GM21717 (cell line): ENCODE results near the gene TRERF1.

Experiments
- ATAC-seq: cut with Tn5 transposase; IDR thresholded peaks from one replicate; pipeline ENCODE4 v1.9.1; 2021; ENCODE audit warnings: mild to moderate bottlenecking, moderate library complexity; ENCODE audit not compliant: unreplicated experiment

TRERF1 gene

GRCh38 chr6:42315991-42316970 lies 135.4 kb downstream of the TRERF1 start:
- ATAC-seq, result no peak

DNA sequence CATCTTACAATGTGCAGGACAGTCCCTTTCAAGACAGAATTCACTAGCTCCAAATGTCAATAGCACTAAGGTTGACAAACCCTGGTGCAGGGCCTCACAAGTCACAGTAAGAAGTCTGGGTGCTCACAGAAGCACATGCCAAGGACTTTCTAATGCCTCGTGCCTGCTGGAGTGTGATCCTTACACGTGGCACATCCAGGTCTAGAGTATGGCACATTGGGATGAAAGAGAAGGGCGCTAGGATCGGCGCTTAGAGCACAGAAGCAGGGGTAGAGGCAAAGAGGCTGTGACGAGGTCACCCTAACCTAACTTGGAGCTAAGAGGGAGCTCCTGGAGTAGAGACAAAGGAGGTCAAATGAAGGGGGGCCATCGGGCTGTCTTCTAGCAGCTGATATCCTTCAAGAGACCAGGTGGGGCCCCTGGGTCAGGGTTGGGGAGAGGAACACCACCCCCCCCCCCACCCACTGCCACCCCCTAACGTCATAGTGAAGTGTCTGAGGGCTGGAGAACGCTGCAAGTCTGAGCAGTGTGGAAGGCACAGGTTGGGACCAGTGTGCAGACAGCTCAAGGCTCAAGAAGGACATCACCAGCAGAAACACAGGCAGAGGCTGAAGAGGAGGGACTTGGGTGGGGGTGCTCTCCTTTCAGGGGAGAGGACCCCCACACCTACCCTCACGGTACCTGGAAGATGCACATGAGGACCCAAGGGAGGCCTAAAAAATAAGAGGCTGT lies 136.3 kb downstream of the TRERF1 start:
- no peak for ATAC-seq

GRCh38 chr6:42314571-42315258 lies 137.0 kb downstream of the TRERF1 start:
- ATAC-seq, result no peak

DNA sequence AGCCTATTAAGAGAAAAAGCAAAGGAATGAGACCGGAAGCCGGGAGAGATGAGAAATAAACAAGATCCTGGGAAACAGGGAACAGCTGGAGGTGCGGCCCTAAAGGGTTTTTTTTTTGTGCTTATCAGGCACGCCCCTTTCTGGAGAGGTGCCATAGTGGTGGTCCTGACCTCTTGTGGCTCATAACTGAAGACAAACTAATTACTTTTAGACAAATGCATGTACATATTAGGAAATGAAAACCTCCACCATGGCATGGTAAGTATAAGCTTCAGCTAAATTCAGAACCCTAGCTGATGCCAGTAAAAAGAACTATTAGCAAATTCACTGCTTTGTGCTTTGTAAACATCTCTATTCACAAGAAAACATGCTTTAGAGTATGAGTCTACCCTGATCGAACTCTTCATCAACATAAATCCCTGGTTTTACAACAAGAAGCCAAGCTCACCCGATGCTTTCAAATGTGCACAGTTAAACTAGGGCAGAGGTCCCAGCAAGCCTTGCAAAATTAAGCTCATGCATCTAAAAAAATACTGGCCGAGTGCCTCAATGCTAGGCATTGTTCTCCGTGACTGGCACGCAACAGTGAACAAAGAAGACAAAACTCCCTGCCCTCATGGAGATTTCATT lies 137.7 kb downstream of the TRERF1 start:
- ATAC-seq, result no peak

DNA sequence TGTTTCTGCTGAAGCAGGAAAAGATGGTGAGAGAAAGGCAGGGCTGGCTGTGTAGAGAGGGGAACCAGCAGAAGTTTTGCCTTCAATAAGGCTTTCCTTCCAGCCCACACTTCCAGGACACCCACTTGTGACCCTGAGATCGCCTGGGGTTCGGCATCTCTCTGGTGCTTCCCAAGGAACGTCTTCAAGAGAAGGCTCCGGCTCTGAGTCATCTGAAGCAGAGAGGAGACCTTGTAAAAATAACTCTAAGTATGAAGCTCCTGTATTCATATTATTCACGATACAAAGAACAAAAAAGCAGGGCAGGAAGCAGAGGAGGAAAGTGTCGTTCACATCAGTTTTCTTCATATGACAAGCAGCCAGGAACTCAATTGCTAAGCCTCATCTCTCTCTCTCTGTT lies 138.7 kb downstream of the TRERF1 start:
- no peak for ATAC-seq

DNA sequence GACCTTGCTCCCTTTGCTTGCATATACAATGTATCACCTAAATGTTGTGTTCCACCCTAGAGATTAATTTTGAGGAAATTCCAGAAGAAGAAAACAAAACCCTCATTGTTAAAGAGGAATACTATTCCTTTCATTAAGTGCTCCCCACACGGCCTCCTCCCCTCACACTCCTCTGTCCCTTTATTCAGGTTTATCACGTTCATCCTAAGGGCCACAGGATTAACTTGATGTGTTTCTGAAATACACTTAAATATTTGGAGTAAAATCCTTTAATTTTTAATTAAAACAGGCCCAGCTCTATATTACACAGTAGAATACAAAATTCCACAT lies 144.6 kb downstream of the TRERF1 start:
- ATAC-seq, result no peak

GRCh38 chr6:42306439-42307140 lies 145.1 kb downstream of the TRERF1 start:
- no peak for ATAC-seq

GRCh38 chr6:42304053-42304712 lies 147.5 kb downstream of the TRERF1 start:
- ATAC-seq, result no peak

GRCh38 chr6:42302411-42302810 lies 149.3 kb downstream of the TRERF1 start:
- ATAC-seq, result no peak

- no peak for ATAC-seq
Observed at GRCh38 chr6:42301986-42302385, 149.7 kb downstream of the TRERF1 start.

DNA sequence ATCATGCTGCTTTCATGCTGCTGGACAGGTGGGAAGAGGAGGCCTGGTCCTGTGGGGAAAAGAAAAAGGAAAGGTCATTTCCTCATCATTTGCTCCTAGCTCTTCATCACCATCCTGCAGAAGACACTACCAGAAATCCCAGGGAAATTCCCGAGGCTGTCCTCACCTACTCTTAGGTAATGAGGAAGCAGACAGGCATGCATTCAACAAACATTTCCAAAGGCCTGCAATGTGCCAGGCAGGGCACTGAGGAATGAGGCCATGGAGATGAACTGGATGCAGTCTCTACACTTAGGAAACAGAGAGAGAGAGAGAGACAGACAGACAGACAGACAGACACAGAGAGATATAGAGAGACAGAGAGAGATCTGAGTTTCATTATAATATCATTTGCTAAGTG lies 151.0 kb downstream of the TRERF1 start:
- ATAC-seq, result no peak

DNA sequence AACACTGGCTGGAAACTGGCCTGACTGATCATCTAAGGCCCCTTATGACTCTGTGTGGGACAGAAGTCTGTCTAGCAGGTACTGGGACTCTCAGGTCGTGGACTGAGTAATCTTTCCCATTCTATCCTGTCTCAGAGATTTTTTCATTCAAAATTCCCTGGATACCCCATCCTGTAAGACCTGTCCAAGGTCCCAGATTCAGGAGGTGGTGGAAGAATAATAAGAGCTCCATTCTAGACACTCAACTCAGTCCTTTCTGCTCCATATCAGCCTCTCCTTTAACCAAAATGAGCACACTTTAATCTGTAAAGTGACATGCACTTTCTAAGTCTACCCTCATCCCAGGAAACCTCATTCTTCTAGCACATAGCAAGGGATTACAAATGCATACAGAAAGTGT lies 151.5 kb downstream of the TRERF1 start:
- ATAC-seq, result no peak

DNA sequence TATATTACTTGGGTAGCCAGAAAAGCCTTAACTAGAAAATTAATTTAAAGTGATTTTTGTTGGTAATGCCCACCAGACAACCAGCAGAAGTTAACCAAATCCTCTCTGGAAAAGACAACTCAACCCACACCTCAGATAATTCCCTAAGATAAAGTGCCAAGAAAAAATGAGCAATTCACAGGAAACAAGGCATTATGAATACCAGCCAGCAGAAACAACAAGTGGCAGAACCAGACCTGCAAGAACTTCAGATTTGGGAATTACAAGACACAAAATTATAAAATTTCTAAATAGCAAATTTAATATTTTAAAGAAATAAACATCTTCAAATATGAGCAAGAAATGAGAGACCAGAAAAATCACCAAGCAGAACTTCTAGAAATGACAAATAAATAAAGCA lies 154.1 kb downstream of the TRERF1 start:
- no peak for ATAC-seq

- ATAC-seq, result no peak
Observed at GRCh38 chr6:42296614-42297013, 155.1 kb downstream of the TRERF1 start.

DNA sequence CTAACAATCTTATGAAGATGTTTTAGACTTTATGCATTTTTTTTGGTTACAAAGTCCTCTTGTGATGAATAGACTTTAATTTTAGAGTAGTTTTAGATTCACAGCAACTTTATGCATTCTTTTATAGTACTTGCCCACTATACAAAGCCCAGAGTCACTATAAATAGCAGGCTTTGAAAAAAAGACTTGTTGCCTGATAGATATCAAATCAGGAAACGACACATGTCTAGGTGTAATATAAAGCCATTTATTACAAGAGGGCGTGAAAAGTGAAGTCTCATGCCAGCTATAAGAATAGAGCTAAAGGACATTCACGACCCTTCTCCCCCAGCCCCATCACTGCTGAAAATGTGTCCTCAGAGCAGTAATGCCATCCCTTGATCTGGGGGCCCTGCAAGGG lies 156.0 kb downstream of the TRERF1 start:
- ATAC-seq, result no peak

DNA sequence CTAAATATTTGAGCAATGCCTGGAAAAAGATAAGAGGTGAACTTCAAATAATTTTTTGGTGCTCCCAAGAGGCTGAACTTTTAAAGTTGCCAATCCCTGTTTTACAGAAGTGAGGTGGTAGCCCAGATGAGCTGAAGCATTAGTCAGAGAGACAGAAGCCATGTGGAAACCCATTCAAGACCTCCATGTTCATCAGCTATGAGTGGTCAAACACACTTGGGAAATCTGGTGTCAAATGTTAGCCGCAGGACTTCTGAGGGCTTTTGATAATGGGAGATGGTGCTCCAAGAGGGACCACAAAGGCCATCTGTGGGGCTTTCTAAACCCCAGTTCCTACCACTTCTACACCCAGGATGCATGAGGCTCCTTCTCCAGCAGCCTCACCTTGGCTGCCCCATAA lies 156.5 kb downstream of the TRERF1 start:
- no peak for ATAC-seq

DNA sequence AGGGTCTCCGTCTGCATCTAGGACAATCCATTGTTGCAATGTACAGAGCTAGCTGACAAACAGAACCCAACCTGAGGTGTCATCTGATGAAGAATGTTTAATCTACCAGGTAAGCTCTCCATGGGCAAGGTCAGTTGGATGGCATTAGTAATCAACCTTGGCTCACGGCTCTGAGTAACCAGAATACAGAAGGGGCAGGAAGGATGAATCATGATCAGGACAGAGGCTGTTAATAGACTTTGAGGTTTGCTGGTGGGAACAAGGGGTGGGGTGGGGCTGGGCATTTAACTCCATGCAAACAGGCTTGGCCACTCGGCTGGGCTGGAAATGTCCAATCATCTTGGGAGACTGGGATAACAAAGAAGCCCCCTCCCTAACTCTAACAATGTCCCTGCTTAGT lies 157.0 kb downstream of the TRERF1 start:
- no peak for ATAC-seq

GRCh38 chr6:42293386-42293977 lies 158.2 kb downstream of the TRERF1 start:
- ATAC-seq, result no peak

DNA sequence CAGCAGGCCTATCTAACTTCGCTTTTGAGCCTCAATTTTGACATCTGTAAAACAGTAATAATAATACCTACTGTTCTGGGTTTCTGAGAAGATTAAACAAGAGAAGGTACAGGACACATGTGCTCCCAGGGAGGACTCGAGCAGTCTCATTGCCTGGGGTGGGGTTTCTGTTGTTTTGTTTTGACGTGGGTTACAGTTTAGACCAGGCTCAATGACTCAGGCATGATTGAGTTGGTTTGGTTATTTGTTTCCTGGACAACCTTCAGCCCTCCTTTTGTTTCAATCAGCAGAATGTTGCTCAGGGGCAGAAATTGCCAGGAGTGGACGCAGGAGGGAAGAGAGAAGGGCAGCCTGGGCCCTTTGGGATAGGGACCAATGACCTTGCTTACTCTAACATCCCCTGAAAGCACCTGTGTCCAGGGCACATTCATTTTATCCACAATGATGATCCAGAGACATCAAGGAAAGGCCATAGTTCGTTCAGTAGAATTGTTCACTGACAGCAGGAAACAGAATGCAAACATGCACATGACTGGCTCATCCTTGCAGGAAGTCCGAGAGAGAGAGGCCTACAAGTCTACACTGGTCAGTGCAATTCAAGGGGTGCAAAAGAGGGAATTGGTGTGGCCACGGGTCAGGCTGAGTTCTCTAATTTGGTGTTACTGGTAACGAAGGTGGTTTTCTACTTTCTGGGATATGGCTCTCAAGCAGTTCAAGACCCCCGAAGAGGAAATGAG lies 159.6 kb downstream of the TRERF1 start:
- no peak for ATAC-seq
